GM21423 (cell line): ENCODE results near the gene GRAMD1C.
A peak's percentile ranks its signal among the peaks of the same experiment; 100 is the strongest.

Experiments
- ATAC-seq: cut with Tn5 transposase; IDR thresholded peaks from one replicate; pipeline ENCODE4 v1.9.1; 2021; ENCODE audit warnings: mild to moderate bottlenecking, moderate library complexity; ENCODE audit not compliant: unreplicated experiment

The GRAMD1C gene

DNA sequence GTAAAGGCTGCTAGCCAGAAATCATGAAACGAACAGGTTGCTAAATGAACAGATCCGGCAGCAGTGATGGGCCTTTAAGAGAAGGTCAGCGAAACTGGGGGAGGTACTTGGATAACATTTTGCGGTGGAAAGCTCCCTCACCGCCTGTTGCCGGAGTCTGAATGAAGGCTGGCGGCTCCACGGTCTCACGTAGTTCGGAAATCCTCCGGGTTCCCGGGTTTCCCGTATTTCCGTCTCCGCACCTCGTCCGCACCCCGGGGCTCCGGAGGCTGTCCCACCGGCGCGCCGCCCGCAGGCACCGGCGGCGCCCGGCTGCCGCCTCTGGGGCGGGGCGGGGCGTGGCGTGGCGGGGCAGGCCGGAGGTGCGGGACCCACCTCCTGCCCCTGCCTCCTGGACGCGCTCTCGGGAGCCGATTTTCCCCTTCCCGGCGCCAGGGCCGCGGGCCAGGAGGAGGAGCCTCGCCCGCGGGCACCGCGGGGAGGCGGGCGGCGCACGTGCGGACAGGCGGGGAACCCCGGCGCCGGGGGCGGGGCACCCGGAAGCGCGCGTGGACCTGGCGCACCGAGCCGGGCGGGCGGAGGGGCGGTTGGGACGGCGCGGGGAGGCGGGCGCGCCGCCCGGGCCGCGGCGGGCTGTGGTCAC lies 108.9 kb downstream of the GRAMD1C start, which contains the start of gene ZDHHC23:
Gene ZDHHC23 (plus strand): TSS at position 642 of the 643 bp plus-strand sequence. CDS start 790 bp downstream, outside the sequence.
- peak; percentile 73 for ATAC-seq

DNA sequence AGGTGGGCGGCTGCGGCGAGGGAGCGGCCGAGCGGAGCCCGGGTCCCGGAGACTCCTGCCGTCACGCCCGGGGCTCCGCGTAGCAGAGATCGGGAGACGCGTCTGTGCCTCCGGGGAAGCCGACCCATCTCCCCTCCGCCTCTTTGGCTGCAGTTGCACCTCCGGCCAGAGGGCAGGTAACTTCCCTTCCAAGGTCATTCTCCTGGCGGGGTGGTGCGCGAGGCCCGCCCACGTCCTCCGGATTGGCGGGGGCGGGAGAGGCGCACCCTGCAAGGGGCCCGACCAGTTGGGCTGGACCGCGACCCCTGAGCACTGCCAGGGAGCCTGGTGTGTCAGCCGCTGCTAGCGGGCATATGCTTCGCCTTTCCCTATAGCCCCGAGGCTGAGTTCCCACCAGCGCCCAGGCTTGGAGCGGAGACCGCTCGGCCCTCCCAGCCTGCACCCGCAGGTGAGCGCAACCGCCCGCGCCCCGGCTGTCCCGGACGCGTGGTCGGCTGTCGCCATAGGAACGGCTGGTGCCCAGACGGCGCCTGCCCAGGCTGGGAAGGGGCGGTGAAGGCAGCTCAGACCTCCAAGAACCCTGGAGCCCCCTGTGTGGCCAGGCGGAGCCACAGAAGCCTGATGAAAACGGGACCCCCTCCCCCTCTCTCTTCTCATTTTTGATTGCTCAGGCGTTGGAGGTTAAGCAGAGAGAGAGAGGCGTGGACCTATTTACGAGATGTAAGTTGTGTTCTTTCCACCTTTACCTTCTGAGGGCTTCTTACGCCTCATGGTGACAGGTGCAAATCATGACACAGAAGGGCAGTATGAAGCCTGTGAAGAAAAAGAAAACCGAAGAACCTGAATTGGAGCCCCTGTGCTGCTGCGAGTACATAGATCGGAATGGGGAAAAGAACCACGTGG lies 109.7 kb downstream of the GRAMD1C start:
- peak; percentile 41 for ATAC-seq

DNA sequence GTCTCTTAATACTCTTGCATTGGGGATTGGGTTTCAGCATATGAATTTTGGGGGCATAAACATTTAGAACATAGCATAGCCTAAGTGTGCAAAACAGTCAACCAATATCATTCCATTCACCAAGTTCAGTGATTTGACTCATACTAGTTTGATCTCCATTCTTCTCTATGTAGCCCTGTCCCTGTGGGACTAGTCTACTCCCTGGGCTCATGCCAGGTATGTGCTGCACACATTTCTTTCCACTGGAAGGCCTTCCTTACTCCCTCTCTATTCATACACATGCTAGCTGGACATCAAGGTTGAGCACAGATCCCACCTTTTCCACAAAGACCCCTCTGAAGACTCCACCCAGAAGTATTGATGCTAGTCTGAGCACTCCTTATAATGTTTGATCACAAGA lies 114.3 kb downstream of the GRAMD1C start:
- ATAC-seq: no peak

DNA sequence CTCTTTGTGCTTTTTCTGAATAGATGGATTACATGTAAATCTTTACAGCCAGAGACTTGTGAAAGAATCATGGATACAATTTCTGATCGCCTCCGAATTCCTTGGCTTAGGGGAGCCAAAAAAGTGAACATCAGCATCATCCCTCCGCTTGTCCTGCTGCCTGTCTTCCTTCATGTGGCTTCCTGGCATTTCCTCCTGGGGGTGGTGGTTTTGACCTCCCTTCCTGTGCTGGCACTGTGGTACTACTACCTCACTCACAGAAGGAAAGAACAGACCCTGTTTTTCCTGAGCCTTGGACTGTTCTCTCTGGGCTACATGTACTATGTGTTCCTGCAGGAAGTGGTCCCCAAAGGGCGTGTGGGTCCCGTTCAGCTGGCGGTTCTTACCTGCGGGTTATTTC lies 115.1 kb downstream of the GRAMD1C start:
- ATAC-seq: no peak

DNA sequence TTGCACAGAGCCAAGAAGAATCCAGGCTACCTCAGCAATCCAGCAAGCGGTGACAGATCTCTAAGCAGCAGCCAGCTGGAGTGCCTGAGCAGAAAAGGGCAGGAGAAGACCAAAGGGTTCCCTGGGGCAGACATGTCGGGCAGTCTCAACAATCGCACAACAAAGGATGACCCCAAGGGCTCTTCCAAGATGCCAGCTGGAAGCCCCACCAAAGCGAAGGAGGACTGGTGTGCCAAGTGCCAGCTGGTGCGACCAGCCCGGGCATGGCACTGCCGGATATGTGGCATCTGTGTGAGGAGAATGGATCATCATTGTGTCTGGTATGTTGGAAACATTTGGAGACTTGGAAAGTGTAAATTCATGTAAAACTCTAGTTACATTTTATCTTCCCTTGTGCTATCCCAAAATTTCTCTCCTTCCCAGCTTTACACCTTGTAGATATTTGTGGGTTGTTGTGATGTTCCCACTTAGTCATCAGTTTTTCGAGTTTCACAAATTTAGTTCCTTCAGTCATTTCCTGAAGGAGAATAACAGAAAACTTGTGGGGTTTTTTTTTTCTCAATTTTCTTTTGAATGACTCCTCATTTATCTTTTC lies 115.6 kb downstream of the GRAMD1C start:
- no peak for ATAC-seq

DNA sequence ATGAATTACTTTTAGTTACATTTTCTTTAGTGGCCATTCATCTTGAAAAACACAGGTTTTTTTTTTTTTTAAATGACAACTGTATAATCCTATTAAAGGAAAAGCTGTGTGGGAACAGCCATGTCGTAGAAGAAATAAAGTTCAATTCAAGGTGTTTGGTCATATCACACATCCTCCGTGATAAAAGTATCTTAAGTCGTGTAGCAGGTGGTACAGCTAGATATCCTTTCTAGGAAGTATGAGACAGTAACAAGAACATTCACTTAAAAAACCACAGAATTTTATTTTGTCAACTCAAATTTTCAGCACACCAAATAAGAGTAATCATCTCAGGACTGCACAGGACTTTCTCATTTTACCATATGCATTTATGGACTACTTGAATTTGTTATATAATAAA lies 125.3 kb downstream of the GRAMD1C start:
- ATAC-seq: no peak

DNA sequence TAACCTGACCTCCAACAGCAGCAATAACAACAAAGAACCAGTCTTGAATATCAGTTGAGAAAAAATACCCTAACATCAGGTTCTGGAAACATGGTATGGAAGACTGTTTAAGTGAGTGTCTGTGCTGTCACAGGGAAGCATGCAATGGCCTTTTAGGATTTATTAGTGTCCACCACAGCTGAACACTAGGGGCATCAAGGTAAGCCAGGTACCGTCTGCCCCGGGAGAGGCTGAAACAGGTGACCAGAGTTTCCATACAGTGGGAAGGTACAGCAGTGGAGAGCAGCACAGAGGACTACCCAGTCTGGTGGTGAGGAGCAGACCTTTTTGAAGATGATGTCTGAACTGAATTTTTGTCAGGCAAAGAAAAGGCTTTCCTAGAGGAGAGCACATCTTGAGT lies 127.6 kb downstream of the GRAMD1C start:
- no peak for ATAC-seq

DNA sequence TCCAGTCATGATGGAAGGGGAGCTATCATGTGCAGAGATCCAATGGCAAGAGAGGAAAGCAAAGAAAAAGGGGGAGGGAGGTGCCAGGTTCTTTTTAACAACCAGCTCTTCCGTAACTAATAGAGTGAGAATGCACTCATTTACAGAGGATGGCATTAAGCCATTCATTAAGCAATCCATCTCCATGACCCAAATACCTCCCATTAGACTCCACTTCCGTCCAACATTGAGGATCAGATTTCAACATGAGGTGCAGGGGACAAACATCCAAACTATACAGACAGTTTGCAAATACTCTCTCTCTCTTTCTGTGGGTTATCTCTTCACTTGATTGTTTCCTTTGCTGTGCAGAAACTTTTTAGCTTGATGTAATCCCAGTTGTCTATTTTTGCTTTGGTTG lies 130.4 kb downstream of the GRAMD1C start:
- ATAC-seq: no peak

DNA sequence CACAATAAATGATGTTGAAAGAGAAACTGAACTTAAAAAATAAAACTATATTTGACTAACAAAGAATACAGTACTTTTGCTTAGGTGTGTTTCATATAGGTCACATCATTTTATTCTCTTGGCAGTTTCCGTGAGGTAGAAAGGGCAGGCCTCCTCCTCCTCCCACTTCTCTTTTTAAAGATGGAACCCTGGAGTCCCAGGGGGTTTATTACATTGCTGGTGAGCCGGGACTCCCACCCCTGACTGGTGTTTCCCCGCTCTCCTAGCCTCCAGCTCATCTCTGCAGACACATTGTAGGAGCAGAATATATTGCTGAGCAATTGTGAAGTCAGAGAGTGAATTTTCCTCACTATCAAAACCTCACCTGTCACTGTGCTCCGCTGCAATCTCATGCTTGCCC lies 139.2 kb downstream of the GRAMD1C start:
- ATAC-seq: no peak

DNA sequence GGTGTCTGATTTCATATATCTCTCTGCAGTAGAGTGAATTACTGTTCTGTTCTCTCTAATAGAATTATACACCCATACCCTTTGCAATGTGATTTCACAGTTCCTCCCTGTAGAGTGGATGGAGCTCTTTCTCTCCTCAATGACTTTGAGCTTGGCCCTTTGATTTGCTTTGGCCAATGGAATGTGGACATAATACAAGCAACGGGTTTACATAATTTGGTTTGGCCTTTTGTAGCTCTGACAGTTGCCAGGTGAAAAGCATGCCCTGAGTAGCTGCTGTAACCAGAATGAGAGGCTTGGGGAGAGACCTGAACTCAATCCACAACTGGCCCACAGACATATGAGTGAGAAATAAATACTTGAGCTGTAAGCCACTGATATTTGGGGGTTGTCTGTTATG lies 141.3 kb downstream of the GRAMD1C start:
- ATAC-seq: no peak

DNA sequence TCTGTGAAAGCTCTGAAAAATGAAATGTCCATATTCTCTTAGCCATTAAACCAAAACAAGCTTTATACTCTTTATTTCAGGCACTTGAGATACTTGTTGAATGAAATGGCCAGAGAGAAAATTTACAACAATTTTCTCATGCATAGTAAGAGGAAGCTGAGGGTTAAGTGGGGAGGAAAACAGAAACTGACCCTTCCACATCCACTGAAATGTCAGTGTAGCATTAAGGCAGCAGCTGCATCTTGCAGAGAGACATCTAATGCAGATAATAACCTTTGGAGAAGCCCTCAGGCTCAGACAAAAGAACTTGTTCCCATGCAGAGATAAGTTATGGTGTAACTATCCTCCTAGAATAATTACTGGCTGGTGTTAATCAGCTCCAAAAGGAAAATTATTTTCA lies 143.2 kb downstream of the GRAMD1C start:
- ATAC-seq: no peak

DNA sequence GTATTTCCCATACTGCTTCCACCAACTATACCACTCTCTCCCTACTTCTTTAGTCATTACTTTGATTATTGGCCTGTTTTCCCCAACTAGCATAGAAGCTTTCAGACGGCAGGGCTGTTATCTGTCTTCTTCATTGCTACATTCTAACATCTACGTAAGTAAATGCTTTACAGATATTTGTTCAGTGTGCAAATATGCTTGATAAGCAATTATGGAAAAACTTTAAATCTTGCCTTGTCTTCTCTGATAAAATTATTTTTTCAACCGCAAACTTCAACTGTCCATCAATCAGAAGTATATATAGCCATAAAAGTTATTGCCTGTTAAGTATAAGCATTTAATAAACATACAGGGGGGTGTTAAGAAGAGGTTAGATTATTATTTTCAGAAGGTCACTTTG lies 145.0 kb downstream of the GRAMD1C start:
- no peak for ATAC-seq

DNA sequence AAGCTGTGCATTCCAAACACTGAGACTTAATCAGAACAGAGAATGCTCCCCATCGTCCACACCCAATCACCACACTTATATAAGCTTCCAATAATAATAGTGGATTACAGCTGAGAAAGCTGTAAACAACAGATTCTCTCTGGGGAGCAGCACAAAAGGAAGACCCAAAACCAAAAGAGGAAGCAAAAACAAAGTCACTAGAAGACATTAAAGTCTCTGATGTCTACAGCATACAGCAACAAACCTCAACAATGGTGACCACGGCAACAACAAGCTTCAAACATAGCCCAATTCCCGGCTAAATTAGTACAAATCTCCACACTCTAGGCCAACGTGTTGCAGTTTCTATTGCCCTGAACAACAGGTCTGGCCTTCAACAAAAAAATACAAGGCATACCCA lies 147.0 kb downstream of the GRAMD1C start:
- no peak for ATAC-seq
